HG03558 (cell line): ENCODE data around the gene IFITM1.
"Not testable (repeated sequence)": the region's sequence is repeated elsewhere in the genome, so short reads cannot be mapped to it uniquely, and the experiment has no call there.

Experiments used
- ATAC-seq: cut with Tn5 transposase; IDR thresholded peaks from one replicate; pipeline ENCODE4 v1.9.1; 2021; ENCODE audit warnings: moderate number of reproducible peaks; ENCODE audit not compliant: unreplicated experiment; ENCODE audit errors: extremely low read depth

The IFITM1 gene

DNA sequence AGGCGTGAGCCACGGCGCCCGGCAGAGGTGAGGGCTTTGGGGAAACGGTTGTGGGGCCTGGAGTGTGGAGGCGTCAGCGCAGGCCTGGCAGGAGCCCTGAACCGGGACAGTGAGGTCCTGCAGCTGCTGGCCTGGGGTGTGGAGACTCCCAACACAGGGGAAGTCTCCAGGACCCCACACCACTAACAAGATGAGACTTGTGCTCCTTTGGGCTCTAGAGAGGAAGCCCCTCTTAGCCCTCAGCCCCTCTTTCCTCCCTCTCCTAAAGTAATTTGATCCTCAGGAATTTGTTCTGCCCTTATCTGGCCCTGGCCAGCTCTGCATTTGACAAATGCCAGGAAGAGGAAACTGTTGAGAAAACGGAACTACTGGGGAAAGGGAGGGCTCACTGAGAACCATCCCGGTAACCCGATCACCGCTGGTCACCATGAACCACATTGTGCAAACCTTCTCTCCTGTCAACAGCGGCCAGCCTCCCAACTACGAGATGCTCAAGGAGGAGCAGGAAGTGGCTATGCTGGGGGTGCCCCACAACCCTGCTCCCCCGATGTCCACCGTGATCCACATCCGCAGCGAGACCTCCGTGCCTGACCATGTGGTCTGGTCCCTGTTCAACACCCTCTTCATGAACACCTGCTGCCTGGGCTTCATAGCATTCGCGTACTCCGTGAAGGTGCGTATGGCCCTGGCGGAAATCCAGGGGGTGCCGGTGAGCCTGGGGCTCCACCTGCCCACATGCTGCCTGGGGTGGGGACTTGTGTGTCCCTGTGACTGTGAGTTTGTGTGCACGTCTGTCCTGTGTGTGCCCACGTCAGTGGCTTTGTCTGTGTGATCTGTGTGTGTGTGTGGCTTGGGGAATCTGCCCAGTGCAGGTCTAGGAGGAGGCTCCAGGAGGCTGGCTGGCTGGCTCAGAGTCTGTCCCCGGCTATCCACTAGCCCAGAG, 5.8 kb upstream of the IFITM1 start, which contains the start of gene IFITM2:
TSS of gene IFITM2 (plus strand) at position 51 of the 943 bp plus-strand sequence. CDS start at position 428, 377 bp downstream.
- ATAC-seq, result not testable (repeated sequence)

DNA sequence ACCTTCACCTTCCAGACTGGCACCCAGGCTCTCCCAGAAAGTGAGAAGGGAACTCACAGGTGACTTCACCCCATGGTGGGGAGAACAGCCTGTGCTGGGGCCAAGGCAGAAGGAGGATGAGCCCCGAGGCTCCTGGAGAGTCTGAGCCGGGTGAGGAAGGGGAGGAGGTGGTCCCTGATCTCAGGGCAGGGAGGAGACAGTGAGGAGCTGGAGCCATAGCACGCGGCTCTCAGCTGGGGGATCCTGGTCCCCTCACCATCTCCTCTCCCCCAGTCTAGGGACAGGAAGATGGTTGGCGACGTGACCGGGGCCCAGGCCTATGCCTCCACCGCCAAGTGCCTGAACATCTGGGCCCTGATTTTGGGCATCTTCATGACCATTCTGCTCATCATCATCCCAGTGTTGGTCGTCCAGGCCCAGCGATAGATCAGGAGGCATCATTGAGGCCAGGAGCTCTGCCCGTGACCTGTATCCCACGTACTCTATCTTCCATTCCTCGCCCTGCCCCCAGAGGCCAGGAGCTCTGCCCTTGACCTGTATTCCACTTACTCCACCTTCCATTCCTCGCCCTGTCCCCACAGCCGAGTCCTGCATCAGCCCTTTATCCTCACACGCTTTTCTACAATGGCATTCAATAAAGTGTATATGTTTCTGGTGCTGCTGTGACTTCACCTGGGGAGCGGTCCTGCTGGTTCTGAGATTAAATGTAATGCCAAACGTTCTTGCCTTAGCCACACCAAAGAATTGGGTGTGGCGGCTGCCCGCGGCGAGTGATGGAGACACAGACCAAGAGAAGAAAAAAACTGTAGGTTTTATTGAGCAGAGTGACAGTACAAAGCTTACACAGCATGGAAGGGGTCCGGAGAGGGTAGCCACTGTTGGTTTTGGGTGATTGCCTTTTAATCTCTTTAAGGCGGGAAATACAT, 4.8 kb upstream of the IFITM1 start:
- ATAC-seq, result not testable (repeated sequence)

GRCh38 chr11:309979-310572, 3.8 kb upstream of the IFITM1 start:
- not testable (repeated sequence) for ATAC-seq

DNA sequence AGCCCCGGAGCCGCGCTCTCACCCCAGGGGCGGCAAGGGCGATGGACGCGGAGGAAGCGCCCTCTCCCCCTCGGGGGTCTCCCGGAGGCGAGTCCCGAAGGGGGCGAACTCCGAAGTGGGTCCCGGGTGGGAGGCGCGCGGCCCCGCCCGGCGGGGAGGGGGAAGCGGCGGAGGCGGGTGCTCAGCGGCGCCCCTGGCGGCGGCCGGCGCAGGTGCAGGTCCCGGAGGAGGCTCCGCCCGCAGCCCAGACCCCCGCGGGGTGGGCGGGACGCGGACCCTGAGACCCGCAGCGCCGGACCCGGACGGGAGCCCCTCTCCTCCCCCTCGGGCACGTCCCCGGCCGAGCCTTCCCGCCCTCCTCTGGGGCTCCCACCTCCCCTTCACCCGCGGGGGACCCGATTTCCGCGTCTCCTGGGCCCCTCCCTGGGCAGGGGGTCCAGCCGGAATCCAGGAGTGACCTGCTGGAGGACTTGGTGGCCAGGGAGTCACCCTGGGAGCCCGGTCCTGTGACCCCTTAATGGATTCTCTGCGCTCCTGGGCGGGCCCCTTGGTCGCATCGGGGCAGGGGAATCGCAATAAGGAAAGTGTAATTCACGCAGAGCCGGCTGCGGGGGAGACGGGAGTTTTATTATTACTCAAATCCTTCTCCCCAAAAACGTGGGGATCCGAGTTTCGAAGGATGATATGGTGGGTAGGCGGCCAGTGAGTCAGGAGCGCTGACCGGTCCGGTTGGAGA, 2.7 kb upstream of the IFITM1 start:
- not testable (repeated sequence) for ATAC-seq

- ATAC-seq, result no peak
These were observed 1.6 kb upstream of the IFITM1 start for GRCh38 chr11:312092-312816.

GRCh38 chr11:313304-313786, 495 bp upstream of the IFITM1 start:
- no peak for ATAC-seq

GRCh38 chr11:314554-314875, 675 bp downstream of the IFITM1 start:
- ATAC-seq, result not testable (repeated sequence)

GRCh38 chr11:315051-315481, 1.2 kb downstream of the IFITM1 start:
- ATAC-seq, result no peak

DNA sequence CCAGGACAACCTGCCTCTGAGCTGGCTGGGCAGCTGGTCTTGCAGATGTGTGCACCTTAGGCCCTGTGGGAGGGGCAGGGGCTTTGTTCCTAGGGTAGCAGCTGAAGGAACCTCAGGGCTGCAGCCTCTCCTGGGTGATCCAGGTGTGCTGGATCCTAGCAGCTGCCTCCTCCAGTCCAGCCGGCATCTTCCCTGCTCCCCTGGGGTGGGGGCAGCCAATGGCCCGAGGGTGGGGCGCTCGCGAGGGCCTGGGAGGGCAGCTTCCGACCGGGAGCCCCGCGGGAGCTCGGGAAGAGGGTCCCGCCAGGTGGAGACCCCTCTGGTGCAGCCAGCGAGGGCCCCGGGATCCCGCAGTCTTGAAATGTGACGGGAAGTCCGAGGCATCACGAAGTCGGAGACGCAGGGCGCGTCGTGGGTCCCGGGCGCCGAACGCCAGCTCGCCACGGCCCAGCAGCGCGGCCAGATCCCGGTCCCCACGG, 1.7 kb downstream of the IFITM1 start:
- no peak for ATAC-seq

DNA sequence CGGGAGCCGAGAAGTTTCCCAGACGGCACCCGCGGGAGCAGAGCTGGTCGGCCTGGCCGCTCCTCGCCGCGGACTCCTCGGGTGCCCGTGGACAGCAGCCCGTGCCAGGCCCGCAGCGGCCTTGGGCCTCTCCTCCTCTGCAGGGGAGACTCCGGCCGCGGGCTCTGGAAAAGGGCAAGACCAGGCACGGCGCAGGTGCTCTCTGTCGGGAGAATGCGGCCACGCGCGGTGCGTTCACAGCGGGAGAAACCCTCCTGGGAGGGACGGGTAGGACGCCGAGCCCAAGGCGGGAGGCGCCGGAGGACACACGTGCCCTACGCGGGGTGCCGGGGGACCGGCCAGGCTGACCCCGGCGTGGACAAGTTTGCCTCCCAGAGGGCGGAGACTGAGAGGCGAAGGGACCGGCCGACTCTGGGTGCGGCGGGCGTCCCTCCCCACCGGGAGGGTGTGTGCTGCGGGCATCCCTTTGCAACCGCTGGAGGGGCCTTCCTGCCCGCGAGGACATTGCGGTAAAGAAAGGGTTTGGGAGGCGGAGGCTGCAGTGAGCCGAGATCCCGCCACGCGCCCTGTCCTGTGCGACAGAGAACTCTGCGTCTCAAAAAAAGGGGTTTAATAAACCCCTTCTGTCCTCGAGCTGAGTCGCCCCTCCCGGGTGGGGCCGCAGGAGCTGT, 2.3 kb downstream of the IFITM1 start:
- ATAC-seq, result no peak

- ATAC-seq, result no peak
These were observed 3.1 kb downstream of the IFITM1 start for GRCh38 chr11:316891-317301.

- ATAC-seq, result not testable (repeated sequence)
These were observed 4.0 kb downstream of the IFITM1 start for GRCh38 chr11:317668-318404.

DNA sequence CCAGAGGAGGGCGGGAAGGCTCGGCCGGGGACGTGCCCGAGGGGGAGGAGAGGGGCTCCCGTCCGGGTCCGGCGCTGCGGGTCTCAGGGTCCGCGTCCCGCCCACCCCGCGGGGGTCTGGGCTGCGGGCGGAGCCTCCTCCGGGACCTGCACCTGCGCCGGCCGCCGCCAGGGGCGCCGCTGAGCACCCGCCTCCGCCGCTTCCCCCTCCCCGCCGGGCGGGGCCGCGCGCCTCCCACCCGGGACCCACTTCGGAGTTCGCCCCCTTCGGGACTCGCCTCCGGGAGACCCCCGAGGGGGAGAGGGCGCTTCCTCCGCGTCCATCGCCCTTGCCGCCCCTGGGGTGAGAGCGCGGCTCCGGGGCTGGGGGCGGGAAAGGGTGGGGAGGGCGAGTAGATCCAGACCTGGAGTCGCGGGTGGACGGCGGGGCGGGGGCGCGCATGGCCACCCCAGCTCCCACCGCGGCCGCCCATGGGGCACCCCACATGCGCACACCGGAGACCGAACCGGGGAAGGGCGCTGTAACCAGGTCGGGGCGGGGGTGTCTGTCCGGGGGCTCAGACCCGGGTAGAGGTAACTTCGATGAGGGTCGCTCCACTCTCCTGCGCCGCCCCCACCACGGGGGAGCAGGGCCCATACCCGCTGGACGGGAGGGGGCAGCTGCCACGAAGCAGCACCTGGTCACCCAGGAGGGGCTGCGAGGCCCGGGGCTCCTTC, 4.7 kb downstream of the IFITM1 start:
- ATAC-seq, result not testable (repeated sequence)

DNA sequence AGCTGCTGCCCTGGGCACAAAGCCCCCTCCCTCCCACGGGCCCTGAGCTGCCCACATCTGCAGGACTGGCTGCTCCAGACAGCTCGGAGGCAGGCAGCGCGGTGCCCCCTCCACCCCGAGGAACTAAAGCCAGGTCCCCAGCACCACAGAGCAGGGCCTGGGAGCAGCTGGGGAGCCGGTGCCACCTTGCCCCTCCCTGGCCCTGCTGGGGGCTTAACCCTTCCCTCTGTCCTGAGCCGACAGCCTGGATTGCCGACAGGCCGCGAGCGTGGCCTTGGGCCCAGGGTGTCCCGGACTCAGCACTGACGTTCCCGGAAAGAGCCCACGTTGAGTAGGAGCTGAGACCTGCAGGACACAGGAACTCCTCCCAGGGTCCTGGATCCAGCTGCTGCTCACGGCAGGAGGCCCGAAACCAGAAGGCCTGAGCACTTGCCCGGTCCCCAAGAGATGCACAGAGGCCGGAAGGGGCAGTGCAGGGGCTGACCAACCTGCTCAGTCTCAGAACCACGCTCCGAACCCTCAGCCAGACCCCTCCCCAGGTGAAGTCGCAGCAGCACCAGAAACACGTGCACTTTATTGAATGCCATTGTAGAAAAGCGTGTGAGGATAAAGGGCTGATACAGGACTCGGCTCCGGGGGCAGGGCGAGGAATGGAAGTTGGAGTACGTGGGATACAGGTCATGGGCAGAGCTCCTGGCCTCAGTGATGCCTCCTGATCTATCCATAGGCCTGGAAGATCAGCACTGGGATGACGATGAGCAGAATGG, 5.5 kb downstream of the IFITM1 start:
- ATAC-seq, result not testable (repeated sequence)

- not testable (repeated sequence) for ATAC-seq
These were observed 6.0 kb downstream of the IFITM1 start for GRCh38 chr11:319888-320273.

DNA sequence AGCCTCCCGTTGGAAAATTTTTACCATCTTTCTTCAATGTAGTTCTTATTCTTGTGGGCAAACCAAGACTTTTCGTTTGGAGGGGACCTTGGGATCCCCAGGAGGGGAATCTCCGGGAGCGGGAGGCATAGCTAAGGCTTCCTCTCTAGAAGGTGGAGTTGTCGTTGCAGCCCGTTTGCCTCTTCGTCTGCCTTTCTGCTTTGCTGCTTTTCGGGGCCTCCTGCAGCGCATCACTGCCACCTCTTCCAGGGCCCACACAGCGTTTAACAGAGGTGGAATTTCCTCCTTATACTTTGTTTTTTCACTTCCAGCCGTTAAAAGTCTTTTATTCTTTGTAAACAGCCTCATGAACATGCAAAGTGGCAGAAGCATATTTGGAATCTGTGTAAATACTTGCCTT, 10.3 kb downstream of the IFITM1 start:
- ATAC-seq, result no peak
